GM18505 (cell line): Measurements from ENCODE around the gene NPW.
"Not testable (repeated sequence)": the region's sequence is repeated elsewhere in the genome, so short reads cannot be mapped to it uniquely, and the experiment has no call there.

Source experiments
- ATAC-seq: cut with Tn5 transposase; IDR thresholded peaks from one replicate; pipeline ENCODE4 v1.9.1; 2021; ENCODE audit not compliant: unreplicated experiment
- POLR2A ChIP-seq: IDR thresholded peaks from 4 replicates; pipeline ENCODE4 v1.6.1; 2011; ENCODE audit warnings: borderline replicate concordance; ENCODE audit not compliant: insufficient read depth, insufficient read length; ENCODE audit errors: extremely low read depth

The NPW gene

DNA sequence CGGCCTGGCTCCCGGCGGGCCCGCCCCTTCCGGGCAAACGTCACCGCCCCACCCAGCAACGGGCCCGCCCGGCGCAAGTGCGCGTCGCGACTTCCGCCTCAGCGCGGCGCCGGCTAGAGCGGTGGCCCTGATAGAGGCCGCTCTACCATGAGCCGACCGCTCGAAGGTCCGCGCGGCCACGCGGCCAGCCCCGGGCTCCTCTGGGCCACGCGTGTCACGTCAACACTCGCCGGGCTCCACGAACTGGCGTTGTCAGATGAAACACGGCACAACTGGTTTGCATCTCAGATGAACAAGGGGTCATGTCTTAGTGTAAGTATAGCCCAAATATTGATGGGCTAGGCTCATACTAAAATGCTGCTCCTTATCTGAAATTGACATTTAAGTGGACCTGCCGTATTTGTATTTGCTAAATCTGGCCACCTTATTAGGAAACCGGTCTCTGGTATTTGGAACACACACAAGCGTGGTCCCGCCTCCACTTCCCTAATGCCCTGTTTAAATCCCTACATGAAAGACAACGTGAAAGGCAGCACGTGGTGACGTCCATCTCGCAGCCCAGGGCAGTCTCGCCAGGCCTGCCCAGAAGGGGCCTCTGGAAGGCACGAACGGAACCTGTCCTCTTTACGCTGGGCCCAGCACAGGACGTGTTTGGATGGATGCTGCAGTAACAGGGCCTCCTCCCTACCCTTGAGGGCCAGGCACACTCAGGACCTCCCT is 9.6 kb upstream of the NPW start, which contains the start of gene ZNF598:
Gene ZNF598 (minus strand): TSS at position 31 of the 720 bp plus-strand sequence.
- peak; percentile 97 for TF ChIP-seq POLR2A
- peak; percentile 70 for ATAC-seq

DNA sequence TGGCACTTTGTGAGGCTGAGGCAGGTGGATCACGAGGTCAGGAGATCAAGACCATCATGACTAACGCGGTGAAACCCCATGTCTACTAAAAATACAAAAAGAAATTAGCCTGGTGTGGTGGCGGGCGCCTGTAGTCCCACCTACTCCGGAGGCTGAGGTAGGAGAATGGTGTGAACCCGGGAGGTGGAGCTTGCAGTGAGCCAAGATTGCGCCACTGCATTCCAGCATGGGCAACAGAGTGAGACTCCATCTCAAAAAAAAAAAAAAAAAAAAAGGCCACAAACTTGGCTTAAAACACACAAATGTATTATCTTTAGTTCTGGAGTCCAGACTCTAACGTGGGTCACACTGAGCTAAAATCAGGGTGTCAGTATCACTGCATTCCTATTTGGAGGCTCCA is 7.9 kb upstream of the NPW start:
- ATAC-seq: not testable (repeated sequence)

DNA sequence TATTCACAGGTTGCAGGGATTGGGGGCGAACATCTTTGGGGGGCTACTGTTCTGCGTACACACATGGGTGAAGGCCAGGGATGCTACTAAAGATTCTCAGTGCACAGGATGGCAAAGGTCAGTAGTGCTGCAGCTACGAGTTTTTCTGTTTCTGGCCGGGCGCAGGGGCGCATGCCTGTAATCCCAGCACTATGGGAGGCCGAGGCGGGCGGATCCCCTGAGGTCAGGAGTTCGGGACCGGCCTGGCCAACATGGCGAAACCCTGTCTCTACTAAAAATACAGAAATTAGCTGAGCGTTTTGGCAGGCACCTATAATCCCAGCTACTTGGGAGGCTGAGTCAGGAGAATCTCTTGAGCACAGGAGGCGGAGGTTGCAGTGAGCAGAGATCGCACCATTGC is 6.1 kb upstream of the NPW start:
- ATAC-seq: no peak
- no peak for TF ChIP-seq POLR2A

DNA sequence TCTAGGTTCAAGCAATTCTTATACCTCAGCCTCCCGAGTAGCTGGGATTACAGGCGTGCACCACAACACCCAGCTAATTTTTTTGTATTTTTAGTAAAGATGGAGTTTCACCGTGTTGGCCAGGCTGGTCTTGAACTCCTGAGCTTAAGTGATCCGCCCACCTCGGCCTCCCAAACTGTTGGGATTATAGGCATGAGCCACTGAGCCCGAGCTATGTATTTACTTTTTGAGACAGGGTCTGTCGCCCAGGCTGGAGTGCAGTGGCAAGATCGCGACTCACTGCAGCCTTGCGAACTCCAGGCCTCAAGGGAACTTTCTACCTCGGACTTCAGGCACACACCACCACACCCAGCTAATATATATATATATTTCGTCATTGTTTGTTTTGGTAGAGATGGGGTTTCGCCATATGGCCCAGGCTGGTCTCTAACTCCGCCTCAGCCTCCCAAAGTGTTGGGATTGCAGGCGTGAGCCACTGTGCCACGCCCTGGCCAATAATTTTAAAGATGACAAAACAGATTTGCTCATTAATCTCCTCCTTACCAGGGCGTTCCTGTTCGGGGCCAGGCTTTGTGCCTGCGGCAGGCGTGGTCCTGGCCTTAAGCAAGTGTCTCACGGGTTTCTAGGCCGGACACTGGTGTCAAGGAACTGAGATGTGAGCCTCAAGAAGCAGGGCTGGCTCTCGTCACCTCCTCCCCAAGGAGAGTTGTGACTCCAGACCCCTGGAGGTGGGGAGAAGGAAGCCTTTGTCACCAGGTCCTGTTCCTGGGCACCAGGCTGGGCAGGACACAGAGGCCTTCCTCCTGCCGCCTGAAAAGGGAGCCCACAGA is 4.3 kb upstream of the NPW start:
- no peak for ATAC-seq
- no peak for TF ChIP-seq POLR2A

DNA sequence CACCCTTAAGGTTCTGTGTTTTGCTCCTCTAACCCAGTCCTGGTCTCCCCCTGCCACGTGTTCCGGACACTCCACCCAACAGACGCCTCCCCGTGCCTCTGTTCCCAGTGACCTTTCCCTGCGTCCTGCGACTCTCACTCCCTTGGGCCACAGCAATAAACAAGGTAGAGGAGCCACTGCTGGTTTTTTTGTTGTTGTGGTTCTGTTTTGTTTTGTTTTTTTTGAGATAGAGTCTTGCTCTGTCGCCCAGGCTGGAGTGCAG is 3.7 kb upstream of the NPW start:
- ATAC-seq: no peak
- TF ChIP-seq POLR2A: no peak

DNA sequence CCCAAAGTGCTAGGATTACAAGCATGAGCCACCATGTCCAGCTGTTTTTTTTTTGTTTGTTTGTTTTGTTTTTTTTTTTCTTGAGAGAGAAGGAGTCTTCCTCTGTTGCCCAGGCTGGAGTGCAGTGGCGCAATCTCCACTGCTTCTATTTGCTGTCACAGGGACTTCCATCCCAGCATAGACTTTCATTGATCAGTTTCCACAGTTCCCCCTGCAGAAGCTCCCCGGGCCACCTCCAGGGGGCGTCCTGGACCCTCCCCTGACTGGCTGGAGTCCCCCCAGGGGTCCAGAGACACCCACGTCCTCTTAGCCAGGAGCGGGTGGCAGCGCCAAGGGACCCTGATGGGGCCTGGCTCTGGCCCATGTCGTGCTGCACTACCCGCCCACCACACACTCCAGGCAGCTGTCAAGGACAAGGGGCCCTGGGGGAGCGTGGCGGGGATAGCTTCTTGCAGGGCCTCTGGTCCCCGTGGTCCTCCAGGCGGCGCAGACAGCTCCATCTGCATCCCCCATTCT is 3.1 kb upstream of the NPW start:
- no peak for ATAC-seq

DNA sequence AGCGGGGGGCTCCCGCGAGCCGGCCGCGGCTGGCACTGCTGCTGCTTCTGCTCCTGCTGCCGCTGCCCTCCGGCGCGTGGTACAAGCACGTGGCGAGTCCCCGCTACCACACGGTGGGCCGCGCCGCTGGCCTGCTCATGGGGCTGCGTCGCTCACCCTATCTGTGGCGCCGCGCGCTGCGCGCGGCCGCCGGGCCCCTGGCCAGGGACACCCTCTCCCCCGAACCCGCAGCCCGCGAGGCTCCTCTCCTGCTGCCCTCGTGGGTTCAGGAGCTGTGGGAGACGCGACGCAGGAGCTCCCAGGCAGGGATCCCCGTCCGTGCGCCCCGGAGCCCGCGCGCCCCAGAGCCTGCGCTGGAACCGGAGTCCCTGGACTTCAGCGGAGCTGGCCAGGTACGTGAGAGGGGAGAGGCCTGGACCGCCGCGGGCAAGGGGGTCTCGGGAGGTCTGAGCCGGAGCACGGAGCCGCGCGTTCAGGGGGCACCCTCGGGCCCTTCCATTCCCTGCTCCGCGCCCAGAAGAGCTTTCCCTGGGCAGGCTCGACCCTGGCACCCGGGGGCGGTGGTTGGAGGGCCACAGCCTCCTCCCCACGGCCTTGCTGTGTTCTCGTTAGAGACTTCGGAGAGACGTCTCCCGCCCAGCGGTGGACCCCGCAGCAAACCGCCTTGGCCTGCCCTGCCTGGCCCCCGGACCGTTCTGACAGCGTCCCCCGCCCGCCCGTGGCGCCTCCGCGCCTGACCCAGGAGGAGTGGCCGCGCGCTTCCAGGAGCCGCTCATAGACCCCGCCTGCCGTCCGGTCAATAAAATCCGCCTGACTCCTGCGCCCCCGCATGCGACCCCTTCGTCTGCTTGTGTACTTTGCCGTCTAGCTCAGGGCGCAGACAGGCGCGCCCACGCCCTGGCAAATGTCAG is 591 bp downstream of the NPW start:
- no peak for TF ChIP-seq POLR2A
- no peak for ATAC-seq

More for the DNA sequence above, 3.1 kb upstream of the NPW start:
- no peak for TF ChIP-seq POLR2A

DNA sequence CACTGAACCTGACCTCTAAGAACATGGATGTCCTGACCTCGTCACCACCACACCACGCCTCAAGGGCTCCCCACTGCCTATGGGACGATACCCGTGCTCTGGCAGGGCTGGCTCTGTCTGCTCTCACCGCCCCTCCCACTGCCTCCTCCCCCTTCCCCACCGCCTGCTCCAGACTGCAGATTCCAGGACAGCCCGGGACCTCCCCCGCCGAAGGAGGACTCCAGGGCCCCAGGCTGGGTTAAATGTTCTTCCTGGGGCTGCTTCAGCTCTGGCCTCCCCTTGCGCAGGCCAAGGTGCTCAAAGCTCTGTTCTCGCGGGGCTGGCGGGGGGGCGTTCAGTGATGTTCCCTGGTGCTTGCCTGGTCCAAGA is 3.1 kb downstream of the NPW start:
- peak; percentile 16 for ATAC-seq
- TF ChIP-seq POLR2A: no peak

DNA sequence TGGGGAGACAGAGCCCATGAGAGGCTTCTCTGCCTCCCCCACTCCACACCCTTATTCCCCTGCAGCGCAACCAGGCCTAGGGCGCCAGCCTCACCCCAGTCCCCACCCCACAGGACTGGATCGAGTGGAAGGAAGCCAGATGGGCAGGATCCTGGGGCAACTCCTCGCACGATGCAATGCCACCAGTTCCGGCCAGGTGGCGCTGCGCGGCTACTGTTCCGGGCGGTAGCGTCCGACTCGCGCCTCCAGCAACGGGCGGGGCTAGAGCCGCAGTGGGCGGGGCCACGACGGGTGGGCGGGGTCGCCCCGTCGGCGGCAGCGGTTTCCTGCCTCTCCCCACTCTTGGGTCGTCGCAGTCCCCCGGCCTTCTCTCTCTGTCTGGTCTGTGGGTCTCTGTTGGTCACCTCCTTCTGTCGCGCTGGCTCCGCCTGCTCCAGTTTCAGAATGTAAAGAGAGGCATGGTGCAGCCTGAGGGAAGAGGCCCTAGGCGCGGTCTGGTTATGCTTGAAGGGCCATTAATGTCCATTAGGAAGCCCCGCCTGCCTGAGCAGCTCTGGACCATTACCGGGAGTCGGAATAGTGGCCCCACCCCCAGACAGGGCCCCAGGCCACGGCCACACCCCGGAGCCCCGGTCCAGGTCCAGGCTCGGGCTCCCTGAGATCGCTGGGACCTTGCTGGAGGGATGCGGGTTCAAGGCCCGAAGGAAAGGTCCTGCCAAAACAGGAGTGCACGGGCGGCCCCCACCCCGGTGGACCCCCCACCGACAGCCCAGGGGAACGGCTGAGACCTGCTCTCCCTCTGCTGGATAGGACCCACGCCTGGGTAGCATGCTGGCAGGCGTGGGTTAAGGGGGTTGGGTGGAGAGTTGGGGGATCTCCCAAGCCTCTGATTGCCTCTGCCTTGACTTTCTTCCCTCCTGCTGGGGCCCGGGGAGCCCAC is 3.8 kb downstream of the NPW start:
- TF ChIP-seq POLR2A: peak; percentile 48
- ATAC-seq: peak; percentile 53

DNA sequence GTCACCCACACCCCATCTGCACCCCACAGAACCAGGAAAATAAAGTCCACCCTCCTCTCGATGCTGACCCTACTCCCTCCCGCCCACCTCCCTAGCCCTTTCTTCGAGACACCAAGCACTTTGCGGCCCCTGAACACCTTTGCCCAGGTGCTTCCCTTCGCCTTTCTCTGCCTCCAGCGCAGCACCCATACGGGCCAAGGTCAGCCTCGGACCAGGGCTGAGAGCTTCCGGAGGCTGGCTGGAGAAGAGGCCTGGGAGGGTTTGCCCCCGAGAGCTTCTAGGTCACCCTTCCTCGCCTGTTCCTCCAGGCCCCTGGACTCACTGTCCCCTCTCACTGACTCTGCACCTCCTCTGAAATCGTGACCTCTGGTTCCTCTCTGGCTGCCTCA is 4.4 kb downstream of the NPW start:
- no peak for TF ChIP-seq POLR2A
- ATAC-seq: no peak

DNA sequence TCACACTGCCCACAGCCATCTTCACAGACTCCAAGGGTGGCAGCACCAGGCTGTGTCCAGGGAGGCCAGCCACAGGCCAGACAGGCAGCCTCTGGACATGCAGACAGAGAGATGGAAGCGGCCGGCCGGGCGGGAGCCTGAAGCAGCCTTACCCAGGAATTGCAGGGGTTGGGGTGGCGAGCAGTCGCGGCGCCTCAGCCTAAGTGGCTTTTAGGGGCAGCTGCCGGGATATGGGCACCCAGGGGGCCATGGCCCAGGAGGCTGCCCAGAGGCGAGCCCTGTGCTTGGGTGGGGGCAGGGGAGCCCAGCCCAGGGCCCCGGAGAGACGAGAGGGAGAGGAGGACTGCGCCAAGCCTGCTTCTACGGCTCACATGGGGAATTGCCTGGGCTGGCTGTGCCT is 5.7 kb downstream of the NPW start:
- ATAC-seq: no peak
- TF ChIP-seq POLR2A: no peak

DNA sequence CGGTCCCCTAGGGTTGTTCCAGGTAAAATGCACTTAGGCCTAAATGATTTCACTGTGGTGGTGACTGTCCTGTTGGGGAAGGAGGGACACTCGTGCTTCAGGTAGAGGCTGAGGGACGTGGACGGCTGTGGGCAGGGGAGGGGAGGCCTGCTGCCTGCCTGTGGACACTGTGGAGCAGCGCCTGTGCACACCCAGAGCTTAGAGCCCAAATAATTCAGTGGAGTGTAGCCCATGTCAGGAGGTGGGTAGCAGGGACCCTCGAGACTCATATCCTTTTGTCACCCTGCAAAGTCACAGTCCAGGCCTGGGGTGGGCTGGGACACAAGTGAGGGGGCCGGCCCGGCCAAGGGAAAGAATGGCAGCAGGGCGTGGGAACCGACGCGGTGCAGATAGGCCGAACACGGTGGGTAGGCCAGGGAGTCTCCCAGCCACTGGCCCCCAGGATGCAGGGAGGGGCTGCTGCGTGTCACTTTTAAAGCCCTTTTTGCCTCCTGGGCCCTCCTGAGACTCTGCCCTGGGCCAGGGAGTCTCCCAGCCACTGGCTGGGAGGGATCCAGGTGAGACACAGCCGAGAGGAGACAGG is 6.4 kb downstream of the NPW start:
- TF ChIP-seq POLR2A: no peak
- ATAC-seq: no peak
